Measurements from ENCODE around the gene MLN. TPM values are rescaled to one million over a fixed set of nuclear protein-coding genes. Genes with fewer than 3 reads are reported as not detected.

MLN gene
- total RNA-seq, 1 donor from 2014 or later: not detected

DNA sequence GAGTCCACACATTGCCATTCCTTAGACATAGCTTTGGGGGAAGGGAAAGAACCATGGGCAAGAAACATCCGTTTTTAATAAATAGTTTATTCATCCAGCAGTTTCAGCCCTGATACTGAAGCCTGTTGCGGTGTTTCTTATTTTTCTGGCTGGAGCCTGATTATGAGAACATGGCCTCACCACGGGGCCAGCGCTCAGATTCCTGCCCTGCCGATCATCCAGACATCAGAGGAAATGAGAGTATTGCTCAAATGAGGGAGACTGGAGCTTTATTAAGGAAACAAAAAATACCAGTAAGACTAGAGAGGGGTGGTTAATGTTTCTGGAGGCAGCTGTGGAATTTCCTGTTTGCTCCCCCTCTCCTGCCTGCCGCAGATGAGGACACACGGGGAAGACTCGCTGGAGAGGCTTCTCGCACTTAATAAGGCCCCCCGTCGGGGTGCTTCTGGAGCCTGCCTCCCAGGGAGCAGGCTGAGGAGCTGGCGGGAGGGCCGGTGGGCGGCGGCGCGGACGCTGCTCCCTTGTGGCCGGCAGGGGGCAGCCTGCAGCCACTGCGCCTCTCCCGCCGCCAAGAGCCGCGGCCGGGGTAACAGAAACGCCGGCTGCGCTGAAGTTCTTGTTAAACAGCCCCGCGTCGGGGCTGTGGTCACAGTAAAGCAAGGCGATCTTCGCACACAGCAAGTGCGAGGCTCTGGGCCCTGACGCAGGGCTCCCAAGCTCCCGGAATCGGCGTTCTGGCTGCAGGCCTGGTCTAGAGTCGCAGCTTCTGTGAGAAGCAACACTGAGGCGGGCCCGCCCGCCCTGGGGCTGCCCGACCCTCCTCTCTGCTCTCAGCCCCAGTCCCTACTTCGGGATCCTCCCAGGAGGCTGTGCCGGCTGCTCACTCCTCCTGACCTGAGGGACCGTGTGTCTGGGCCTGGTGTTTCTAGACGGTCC, 32.4 kb downstream of the MLN start:
- DNase-seq (ENCODE audit: low read depth): peak; percentile 84

DNA sequence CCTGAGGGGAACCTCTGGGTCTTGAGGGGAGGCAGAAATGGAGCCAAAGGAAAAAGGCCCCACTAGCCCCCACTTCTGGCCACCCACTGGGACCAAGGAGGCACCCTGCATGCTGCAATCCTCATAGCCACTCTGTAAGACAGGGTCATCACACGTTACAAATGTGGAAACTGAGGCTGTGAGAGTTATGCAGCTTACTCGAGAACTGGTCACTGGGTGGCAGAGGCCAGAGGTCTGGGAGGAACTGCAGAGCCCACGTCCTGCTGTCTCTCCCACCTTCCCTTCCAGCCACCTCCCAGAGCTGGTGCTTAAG, 33.0 kb downstream of the MLN start:
- no peak for DNase-seq (ENCODE audit: low read depth)

DNA sequence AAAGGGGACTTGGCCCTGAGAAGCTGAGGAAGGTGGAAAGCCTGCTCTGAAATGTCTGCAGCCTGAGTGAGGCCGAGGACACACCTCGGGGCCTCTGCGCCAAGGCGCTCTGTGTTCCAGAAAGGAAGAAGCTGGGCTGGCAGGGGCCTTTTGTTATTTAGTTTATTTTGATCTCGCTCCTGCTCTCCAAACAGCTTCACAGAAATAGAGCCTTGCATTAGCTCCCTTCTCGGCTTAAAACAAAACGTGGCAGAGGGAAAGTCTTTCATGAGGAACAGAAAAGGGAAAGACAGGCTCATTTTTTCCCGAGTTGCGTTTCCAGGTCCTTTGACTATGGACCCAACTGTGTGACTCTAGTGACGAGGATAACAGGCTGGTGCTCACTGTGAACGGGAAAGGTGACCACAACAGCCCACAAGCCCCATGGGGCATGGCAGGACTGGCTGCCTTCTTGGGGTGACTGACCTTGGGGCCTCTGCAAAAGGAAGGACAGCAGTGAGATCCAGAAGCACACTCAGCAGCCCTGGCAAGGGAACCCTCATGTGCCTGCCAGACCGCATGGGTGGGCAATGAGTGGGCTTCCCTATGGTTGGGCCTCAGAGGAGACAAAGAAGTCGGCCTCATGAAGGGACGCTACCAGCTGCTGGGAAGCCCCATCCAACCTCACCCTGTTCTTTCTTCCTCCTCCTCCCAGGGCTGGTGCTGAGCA, 33.5 kb downstream of the MLN start:
- no peak for DNase-seq (ENCODE audit: low read depth)

- DNase-seq (ENCODE audit: low read depth): no peak
These were observed 34.5 kb downstream of the MLN start for GRCh38 chr6:33769248-33769821.

GRCh38 chr6:33768644-33769120, 35.1 kb downstream of the MLN start:
- DNase-seq (ENCODE audit: low read depth): peak; percentile 80

DNA sequence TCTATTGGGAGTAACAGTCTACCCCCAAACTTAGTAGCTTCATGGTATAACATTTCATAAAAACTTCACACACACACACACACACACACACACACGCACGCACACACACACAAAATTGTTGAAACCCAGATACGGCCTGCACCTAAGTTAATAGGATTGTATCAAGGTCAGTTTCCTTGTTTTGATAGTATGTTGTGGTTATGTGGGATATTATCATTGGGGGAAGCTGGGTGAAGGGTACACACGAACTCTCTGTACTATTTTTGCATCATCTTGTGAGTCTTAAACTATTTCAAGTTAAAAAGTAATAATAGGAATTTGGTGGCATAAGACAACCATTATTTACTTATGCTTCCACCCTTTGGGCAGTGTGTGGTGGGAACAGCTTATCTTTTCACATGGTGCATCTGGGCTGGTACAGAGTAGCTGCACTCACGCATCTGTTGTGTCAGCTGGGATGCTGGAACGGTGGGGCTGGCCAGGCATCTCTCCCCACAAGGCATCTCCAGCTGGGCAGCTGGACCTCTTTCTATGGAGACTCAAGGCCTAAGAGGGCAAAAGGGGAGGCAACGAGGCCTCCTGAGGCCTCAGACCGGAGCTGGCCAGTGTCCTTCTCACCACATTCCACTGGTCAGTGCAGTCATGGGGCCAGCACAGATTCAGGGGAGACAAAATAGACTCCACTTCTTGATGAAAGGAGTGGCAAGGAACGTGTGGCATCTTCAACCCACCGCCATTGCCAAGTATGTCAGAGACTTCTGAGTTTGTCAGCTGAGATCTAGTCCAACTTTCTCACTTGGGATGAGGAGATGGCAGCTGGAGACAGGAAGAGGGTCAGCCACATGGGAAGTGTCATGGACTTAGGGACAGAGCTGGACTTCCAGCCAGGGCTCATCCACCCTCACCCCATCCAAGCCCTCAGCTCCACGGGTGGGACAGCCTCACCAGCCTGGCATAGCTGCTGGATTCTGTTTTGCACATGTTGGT, 36.6 kb downstream of the MLN start:
- DNase-seq (ENCODE audit: low read depth): no peak

DNA sequence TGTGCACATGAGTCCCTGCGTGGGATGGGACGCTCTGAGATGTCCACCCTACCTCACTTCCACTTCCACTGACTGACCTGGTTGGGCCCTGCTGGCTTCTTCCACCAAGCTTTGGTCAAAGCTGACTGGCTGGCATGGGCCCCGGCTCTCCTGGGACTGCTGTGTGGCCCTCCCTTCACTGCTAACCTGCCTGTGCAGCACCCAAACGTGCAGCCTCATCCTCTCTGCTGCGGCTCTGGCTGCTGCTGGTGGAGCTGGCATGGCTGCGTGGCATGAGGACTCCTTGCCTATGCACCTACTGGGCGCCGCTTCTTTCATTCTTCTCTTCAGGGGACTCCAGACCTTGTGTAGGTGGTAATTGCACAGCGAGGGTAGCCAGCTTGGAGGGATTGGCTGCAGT, 38.4 kb downstream of the MLN start:
- no peak for DNase-seq (ENCODE audit: low read depth)

- no peak for DNase-seq (ENCODE audit: low read depth)
These were observed 39.8 kb downstream of the MLN start for GRCh38 chr6:33764036-33764435.

DNA sequence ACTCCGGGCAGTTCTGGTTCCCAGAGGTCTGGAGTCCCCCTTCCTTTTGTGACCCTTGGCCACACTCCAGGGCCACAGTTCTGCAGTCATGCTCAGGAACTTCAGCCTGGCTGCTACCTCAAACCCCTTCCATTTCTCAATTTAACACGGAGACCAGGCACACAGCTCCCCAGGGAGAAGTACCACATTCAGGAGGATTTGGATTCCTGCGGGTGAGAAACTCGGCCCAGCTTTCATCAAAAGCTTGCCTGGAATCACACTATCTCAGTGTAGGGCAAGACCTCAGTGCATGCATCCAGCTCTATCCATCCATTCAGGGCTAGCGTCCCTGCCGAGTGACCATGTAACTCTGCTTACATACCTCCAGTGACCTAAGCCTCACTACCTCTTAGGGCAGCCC, 40.3 kb downstream of the MLN start:
- DNase-seq (ENCODE audit: low read depth): no peak

DNA sequence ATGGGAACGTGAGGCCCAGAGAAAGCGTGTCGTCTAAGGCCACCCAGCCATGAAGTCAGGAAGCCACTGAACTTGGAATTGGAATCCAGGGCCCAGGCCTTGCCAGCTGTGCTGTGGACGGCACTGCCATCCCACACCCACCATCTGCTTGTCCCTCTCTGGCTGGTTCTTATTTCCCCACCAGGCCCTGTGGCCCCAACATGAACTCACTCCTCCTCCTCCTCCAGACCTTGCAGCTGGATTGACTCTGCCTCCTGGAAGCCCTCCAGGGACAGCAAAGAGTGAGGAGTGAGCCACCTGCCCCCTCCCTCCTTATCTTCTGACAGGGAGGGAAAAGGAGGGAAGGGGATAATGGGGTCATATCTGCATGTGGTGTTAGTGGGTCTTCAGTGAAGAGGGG, 41.1 kb downstream of the MLN start:
- no peak for DNase-seq (ENCODE audit: low read depth)

DNA sequence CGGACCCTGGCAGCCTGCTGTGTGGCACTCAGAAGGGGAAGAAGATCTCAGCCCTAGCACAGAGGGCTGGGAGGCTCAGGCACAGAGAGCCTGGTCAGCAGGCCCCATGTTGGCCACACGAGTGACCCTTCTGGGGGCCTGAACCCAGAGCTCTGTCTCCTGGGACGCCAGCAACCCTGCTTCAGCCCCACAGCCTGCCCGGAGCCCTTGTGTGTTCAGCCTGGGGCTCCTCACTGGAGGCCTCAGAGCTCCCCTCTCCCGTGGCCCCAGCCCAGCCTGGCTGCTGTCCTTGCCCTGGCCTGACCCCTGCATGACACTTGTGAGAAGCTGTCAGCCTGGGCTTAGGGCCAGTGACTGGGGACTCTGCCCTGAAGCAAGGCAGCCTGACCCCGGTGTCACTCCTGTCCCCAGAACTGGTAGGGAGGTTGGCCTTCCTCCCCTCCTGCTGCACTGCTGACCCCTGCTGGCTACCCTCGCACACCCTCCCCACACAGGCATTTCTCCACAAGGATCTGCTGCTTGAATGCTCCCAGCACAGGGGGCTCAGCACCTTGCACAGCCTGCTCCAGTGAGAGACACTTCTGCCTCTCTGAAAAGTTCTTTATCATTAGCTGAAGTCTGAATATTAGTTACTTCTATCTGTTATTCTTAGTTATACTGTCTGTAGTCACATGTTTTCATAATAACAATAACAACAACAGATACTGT, 41.7 kb downstream of the MLN start:
- DNase-seq (ENCODE audit: low read depth): peak; percentile 51

- DNase-seq (ENCODE audit: low read depth): no peak
These were observed 42.3 kb downstream of the MLN start for GRCh38 chr6:33761581-33761921.

DNA sequence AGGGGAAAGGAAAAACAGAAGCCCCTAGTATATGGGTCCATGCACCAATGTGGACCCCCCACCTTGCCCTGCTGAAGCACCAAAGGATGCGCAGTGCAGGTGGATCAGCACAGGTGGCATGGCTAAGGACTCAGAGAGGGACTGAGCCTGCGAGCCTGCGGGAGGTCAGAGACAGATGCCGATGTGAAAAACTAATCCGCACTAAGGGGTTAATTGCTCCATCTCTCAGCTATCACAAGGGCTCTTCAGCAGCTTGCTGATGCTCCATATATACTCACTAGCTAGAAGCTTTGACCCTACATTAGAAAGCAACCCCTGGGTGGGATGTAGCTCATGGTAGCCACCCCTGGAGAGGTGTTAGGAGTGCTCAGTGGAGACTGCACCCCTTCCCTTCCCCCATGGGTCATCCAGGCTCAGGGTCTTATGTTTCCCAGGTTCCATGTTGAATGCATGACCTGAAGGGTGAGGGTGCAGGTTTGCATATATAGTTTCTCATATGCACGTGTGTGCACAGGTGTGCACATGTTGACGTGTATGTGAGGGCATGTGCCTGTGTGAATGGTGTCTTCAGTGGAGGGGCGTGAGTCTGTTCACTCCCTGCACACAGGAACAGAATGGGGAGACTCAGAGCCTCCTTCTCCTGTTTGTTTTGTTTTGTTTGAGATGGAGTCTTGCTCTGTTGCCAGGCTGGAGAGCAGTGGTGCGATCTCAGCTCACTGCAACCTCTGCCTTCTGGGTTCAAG, 43.7 kb downstream of the MLN start:
- no peak for DNase-seq (ENCODE audit: low read depth)

GRCh38 chr6:33758815-33759216, 45.0 kb downstream of the MLN start:
- DNase-seq (ENCODE audit: low read depth): no peak

GRCh38 chr6:33757906-33758305, 45.9 kb downstream of the MLN start:
- no peak for DNase-seq (ENCODE audit: low read depth)

- DNase-seq (ENCODE audit: low read depth): no peak
These were observed 46.7 kb downstream of the MLN start for GRCh38 chr6:33757113-33757512.

GRCh38 chr6:33756211-33756954, 47.4 kb downstream of the MLN start:
- no peak for DNase-seq (ENCODE audit: low read depth)

DNA sequence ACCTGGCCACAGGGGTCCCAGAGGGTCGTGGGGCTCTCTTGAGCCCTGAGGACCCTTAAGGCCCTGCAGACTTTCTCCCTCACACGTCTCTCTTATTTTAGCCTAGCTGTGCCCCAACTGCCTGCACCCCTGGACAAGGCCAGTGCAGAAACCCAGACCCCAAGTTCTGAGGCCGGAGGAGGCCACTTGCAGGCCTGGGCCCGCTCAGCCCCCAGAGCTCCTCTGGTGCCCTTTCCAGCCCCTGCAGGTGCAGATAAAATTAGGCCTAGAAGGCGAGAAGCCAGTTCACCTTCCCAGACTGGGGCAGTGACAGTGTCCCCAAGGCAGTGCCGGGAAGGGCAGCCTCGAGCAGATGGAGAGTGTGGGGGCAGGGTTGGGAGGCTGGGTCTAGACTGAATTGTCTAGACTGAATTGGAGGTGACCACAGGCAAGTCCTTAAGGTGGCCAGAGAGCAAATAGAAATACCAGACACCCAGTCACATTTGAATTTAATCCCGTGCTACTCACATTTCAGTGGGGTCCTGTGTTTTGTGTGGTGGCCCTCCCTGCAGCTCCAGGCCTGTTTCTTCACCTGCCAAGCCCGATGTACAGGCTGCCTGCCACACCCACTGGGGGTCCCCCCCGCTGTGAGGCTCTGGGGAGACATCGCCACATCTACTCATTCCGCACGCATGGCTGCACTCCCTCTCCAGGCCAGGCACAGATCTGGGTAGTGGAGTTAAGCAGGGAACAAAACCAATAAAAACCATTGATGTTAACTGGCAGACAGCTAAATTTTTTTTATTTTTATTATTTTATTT, 48.5 kb downstream of the MLN start:
- peak; percentile 24 for DNase-seq (ENCODE audit: low read depth)

GRCh38 chr6:33754222-33754621, 49.6 kb downstream of the MLN start:
- DNase-seq (ENCODE audit: low read depth): no peak
